Measurements from ENCODE around the gene CD37.
"Not testable (repeated sequence)": the region's sequence is repeated elsewhere in the genome, so short reads cannot be mapped to it uniquely, and the experiment has no call there.

CD37 gene

GRCh38 chr19:49366110-49366509, 30.9 kb downstream of the CD37 start:
- no peak for TF ChIP-seq CSRNP3 (CRISPR knock-in tag; IDR thresholded peaks at IDR 0.05)
- no peak for TF ChIP-seq ZC3H10 (CRISPR knock-in tag; IDR thresholded peaks at IDR 0.05)
- no peak for TF ChIP-seq ARNTL (CRISPR knock-in tag; IDR thresholded peaks at IDR 0.05; ENCODE audit: borderline replicate concordance, low read depth)
- no peak for ATAC-seq

DNA sequence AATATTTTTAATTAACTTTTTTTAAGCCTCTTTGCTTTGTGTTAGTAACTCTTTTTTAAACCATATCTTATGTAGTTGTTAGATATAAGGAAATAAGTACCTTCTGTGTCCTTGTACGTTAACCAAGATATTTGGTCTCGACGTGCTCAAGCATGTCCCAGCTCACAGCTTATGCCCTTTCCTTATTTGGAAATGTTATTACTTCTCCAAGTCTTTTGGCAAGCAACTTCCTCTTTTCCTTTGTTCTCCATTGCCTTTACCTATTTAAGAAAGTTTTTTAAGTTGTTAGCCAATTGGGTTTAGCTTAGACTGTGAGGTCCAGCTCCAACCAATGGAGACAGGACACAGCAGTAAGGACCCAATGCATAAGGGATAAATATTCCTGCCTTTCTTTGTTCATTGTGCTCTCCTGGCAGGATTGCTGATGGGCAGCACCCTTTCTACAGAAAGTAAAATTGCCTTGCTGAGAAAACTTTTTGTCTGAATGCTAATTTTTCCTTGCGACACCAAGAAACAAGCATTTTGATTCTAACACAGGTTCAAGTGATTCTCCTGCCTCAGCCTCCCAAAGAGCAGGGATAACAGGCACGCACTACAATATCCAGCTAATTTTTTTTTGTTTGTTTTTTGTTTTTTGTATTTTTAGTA, 33.6 kb downstream of the CD37 start:
- ATAC-seq = no peak

DNA sequence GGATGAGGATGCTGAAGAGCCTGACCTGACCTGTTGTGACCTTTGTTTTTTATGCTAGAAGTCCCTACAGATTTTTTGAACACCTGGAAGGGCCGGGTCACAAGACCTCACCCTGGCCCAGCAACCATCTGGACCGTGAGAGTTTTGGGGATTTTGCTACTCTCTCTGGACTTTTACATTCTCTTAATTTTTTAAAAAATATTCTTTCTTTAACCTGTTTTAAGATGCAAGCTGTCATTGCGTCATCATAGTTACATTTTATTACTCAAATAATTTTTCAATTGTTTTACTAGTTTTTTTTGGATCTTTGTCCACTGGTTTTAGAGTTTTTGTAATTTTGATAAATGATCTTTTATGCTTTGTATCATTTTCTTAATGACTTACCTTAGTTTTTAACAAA, 36.0 kb downstream of the CD37 start:
- TF ChIP-seq ZNF565 (CRISPR knock-in tag; conservative IDR thresholded peaks at IDR 0.05; ENCODE audit: low read depth) (no peak), CSRNP3 (CRISPR knock-in tag; IDR thresholded peaks at IDR 0.05) (no peak), BACH2 (CRISPR knock-in tag; IDR thresholded peaks at IDR 0.05; ENCODE audit: borderline replicate concordance) (no peak), ZC3H10 (CRISPR knock-in tag; IDR thresholded peaks at IDR 0.05) (no peak), CSDC2 (CRISPR knock-in tag; IDR thresholded peaks at IDR 0.05) (no peak), GLIS3 (CRISPR knock-in tag; IDR thresholded peaks at IDR 0.05) (no peak), ZNF70 (CRISPR knock-in tag; IDR thresholded peaks at IDR 0.05) (no peak)
- no peak for ATAC-seq

More for the DNA sequence above, 33.6 kb downstream of the CD37 start:
- TF ChIP-seq TSHZ2 (CRISPR knock-in tag; IDR thresholded peaks at IDR 0.05) = no peak
- no peak for TF ChIP-seq RARB (CRISPR knock-in tag; IDR thresholded peaks at IDR 0.05)
- TF ChIP-seq ZFP30 (CRISPR knock-in tag; IDR thresholded peaks at IDR 0.05) = no peak
- no peak for TF ChIP-seq ZNF565 (CRISPR knock-in tag; conservative IDR thresholded peaks at IDR 0.05; ENCODE audit: low read depth)

- not testable (repeated sequence) for ATAC-seq
These were observed 38.0 kb downstream of the CD37 start for GRCh38 chr19:49373174-49373573.

DNA sequence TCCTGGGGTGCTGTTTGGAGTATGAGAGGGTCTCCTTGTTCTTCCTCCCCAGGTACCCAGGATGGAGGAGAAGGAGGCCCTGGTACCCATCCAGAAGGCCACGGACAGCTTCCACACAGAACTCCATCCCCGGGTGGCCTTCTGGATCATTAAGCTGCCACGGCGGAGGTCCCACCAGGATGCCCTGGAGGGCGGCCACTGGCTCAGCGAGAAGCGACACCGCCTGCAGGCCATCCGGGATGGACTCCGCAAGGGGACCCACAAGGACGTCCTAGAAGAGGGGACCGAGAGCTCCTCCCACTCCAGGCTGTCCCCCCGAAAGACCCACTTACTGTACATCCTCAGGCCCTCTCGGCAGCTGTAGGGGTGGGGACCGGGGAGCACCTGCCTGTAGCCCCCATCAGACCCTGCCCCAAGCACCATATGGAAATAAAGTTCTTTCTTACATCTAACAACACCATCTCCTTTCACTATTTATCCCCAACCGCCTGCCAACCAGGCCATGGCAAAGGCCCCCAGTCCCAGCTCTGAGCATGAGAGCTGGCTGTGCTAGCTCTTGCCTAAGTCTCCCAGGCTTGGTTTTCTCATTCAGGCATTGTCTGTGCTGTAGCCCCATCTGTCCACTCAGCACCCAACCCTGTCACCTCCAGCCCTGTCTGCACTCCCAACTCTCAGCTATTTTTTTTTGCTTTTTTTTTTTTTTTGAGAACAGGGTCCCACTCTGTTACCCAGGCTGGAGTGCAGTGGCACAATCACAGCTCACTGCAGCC, 39.6 kb downstream of the CD37 start:
- no peak for ATAC-seq
- TF ChIP-seq OSR1 (CRISPR knock-in tag; IDR thresholded peaks at IDR 0.05) = no peak

DNA sequence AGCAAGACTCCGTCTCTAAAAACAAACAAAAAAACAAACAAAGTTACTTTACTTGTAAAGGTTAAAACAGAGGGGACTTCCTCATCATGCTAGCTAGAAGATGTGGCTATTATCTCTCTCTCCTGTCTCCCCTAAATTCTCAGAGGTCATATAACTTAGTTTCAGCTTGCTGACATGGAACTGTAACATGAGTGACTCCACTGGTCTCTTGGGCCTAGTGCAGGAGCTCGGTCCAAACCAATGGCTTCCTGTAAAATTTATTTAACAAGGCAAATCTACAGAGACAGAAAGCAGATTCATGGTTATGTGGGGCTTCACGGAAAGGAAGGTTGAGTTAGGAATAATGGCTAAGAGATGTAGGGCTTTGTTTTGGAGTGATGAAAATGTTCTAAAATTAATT, 43.3 kb downstream of the CD37 start:
- no peak for ATAC-seq

More for the DNA sequence above, 43.3 kb downstream of the CD37 start:
- TF ChIP-seq ISL1 (CRISPR knock-in tag; IDR thresholded peaks at IDR 0.05) = no peak
- TF ChIP-seq SNAI2 (CRISPR knock-in tag; IDR thresholded peaks at IDR 0.05) = no peak
- no peak for TF ChIP-seq ARNTL (CRISPR knock-in tag; IDR thresholded peaks at IDR 0.05; ENCODE audit: borderline replicate concordance, low read depth)
- TF ChIP-seq BACH2 (CRISPR knock-in tag; IDR thresholded peaks at IDR 0.05; ENCODE audit: borderline replicate concordance) = no peak
- no peak for TF ChIP-seq ZC3H10 (CRISPR knock-in tag; IDR thresholded peaks at IDR 0.05)
- no peak for TF ChIP-seq ZNF70 (CRISPR knock-in tag; IDR thresholded peaks at IDR 0.05)
- no peak for TF ChIP-seq ZFP3 (CRISPR knock-in tag; IDR thresholded peaks at IDR 0.05)
- TF ChIP-seq ESRRG (CRISPR knock-in tag; IDR thresholded peaks at IDR 0.05) = no peak
- no peak for TF ChIP-seq CREB5 (CRISPR knock-in tag; IDR thresholded peaks at IDR 0.05; ENCODE audit: low read depth)
- no peak for TF ChIP-seq CSDC2 (CRISPR knock-in tag; IDR thresholded peaks at IDR 0.05)
- TF ChIP-seq CSRNP3 (CRISPR knock-in tag; IDR thresholded peaks at IDR 0.05) = no peak
- no peak for TF ChIP-seq GLIS3 (CRISPR knock-in tag; IDR thresholded peaks at IDR 0.05)
- no peak for TF ChIP-seq PPARA (CRISPR knock-in tag; IDR thresholded peaks at IDR 0.05; ENCODE audit: borderline replicate concordance)

Measured in SK-N-SH treated with all-trans-retinoic acid at 6 μM for 48 hours (cell line).